Fibroblast of the aortic adventitia (primary cell): ENCODE results near the gene ATXN1. TPM values are rescaled to one million over a fixed set of nuclear protein-coding genes. Genes with fewer than 3 reads are reported as not detected.

ENCODE experiments used
- DNase-seq: peaks from one replicate; pipeline ENCODE4 v3.0.0-alpha.2; 2010; ENCODE audit warnings: low read depth
- H3K4me3 ChIP-seq: 2 replicates; pipeline ENCODE4 v1.5.1; 2011; ENCODE audit warnings: low read depth, mild to moderate bottlenecking, control low read depth, low read length, moderate library complexity
- total RNA-seq: library from RNA; depleted of rRNA; stranded (reverse); fragments of >200 nt; gene quantifications from 2 replicates; pipeline ENCODE4 v1.2.3, GENCODE V29; 2012; ENCODE audit warnings: low replicate concordance
- TF ChIP-seq, protein P1 (sequence below): IDR thresholded peaks from 2 replicates; pipeline ENCODE4 v1.5.1; 2011; ENCODE audit warnings: mild to moderate bottlenecking, low read length, control low read depth, inconsistent platforms; ENCODE audit not compliant: insufficient read depth

Gene ATXN1
- total RNA-seq, 1 donor = 39.3 TPM

DNA sequence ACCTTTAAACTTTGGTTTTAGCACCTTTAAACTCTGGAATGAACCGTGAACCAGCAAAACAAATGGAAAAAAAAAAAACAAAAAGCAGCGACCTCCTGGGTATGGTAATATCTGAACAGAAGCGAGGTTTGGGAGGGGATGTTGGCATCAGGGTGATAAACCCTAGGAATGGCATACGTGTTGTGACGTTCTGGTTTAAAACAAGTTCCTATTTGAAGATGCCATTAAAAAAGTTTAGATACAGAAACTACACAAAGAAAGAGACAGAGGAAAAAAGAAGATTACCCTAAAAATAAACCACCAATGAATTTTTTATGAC, 60.4 kb downstream of the ATXN1 start:
- no peak overlapping the region for H3K4me3 ChIP-seq
- DNase-seq = no peak
- TF ChIP-seq, protein P1, sequence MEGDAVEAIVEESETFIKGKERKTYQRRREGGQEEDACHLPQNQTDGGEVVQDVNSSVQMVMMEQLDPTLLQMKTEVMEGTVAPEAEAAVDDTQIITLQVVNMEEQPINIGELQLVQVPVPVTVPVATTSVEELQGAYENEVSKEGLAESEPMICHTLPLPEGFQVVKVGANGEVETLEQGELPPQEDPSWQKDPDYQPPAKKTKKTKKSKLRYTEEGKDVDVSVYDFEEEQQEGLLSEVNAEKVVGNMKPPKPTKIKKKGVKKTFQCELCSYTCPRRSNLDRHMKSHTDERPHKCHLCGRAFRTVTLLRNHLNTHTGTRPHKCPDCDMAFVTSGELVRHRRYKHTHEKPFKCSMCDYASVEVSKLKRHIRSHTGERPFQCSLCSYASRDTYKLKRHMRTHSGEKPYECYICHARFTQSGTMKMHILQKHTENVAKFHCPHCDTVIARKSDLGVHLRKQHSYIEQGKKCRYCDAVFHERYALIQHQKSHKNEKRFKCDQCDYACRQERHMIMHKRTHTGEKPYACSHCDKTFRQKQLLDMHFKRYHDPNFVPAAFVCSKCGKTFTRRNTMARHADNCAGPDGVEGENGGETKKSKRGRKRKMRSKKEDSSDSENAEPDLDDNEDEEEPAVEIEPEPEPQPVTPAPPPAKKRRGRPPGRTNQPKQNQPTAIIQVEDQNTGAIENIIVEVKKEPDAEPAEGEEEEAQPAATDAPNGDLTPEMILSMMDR = no peak

DNA sequence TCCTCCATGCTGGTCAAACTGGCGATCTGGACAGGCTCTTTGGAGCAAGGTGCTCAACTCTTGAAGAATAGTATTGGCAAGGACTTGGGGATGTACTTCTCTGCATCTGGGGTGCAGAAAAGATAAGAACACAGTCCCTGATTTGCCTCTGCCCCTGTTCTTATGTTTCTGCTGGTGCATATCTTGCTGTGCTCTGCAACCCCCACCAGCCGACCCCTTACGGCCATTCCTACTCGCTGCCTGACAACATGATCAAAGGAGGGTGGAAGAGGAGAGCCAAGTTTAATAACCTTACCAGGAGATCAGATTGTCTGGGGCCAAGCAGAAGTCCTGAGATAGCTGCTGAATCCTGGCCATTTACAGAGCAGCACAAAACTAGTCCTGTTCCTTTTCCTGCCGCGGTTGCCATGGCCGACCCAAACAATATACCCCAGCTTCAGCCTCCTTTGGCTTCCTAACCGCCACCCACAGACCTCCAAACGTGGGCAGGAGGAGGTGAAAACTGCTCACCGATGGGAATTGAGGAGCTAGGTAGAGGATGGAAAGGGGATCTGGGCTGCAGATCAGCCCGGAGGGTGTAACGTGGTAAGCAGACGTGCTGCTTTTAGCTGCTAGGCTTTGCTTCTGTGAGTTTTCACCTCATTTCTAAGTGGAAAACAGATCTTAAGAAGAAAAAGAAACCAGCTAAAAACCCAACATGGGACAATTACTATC, 60.9 kb downstream of the ATXN1 start:
- no peak for DNase-seq
- peak overlapping the region; percentile 47 for H3K4me3 ChIP-seq
- TF ChIP-seq, protein P1 = no peak

DNA sequence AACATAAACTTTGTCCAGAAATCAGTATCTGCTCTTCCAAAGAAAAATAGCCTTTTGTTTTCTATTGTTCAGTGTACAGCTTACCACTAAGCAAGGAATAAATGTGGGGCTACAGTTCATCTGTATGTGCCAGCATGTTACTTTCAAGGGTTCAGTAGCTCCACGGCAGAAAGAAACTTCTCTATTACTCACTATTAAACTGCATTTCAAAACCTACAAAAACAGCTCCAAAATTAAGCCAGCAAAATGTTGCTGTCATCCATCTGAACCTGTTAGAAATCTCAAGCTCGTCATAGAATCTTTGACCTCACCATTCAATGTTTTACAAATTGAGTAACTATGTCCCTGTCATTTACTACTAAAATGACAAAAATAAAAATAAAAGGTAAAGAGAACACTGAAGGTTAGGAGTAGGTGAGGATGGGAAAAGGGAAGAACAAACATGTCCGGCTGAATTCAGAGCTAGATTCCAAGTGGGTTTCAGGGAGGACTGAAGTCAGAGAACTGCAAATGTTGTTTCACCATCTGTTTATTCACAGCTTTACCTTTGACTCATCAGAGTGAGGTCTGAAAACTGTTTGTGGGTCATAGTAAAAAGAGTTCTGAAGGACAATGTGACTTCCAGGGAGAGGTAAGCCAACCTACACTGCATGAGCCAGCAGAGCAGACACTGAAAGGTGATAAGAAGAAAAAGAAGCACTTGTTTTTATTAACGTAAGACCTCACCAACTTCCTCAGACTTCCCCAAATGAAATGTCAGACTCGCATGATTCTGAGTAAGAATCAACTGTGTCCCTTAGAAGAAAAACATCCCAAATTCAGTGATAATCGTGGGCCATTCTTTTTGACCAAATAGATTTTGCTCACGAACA, 62.0 kb downstream of the ATXN1 start:
- no peak overlapping the region for H3K4me3 ChIP-seq
- TF ChIP-seq, protein P1 = no peak
- DNase-seq = no peak

DNA sequence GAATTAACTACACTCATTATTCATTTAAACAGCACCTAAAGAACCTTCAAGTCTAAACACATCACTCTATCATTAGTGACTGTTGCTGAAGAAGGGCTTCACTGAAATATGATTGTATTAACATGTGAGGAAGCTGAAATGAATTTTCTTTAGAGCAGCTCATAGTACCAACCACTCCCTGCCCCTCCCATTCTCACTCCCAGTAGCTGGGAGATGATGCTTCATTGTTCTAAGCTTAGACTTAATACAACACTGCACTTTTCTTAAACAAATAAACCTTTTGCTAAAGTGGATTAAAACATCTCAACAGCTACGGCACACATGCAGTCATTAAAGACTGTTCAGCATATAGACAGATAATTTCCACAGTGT, 63.1 kb downstream of the ATXN1 start:
- DNase-seq = peak; percentile 31
- H3K4me3 ChIP-seq = no peak overlapping the region
- TF ChIP-seq, protein P1 = no peak

DNA sequence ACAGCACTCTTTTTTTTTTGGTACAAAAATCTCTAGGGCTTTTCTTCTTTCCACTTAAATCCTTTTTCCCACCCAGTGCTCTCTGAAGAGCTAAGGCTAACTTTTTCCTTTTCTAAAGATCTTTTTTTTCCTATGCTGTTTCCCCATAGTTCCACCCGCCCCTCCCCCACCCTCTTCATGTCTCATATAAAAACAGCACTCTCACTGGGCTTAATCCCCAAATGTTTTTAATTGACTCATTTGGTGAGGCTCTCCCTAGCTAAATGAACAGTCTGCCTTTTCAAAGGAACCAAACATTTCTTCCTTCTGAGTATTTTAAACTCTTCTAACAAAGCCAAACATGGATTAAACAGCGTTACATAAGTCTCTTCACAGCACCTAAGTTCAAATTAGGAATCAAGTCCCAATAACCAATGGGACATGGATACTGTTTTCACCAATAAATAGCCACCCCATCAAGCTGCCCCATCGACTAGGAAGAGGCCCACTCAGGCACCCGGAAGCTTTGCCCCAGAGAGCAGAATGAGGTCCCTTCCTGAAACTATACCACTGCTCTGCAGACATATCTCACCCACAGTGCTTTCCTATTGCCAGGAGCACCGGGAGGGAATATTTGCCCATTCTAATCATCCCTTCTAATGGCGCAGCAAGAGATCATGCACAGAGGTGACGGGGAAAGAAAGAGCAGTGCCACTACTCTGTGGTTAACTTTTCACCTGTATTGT, 63.7 kb downstream of the ATXN1 start:
- H3K4me3 ChIP-seq = no peak overlapping the region
- TF ChIP-seq, protein P1 = no peak
- no peak for DNase-seq

DNA sequence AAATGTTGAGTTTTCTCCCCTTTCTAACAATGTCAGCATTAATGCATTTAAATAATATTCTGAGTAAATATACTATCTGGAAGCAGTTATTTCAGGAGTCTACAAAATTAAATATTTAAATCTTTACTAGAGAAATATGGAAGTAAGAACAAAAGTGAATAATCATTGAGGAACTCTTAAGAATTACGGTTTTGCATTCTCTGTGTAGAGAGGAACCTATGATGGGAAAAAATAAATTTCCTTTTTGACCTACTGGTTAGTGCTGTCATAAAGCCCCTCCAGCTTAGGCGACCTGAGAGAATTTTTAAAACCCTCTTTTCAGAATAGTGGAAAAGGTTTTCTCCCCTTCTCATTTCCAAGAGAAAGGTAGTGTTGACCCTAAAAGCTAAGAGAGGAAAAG, 64.8 kb downstream of the ATXN1 start:
- no peak overlapping the region for H3K4me3 ChIP-seq
- TF ChIP-seq, protein P1 = no peak
- DNase-seq = no peak
